Astrocyte of the hippocampus (primary cell): ENCODE data around the gene GPR137.
"Not testable (repeated sequence)": the region's sequence is repeated elsewhere in the genome, so short reads cannot be mapped to it uniquely, and the experiment has no call there.

Source experiments
- DNase-seq: peaks from one replicate; pipeline ENCODE4 v3.0.0; 2011; ENCODE audit warnings: low read depth, low spot score

GPR137 gene

GRCh38 chr11:64304316-64305072, 18.8 kb downstream of the GPR137 start:
- peak; percentile 94 for DNase-seq

- DNase-seq: peak; percentile 99
These were observed 19.5 kb downstream of the GPR137 start, which contains the start of gene ESRRA for GRCh38 chr11:64305075-64305690. Gene ESRRA, plus strand, starts transcription at chr11:64305524. Its CDS starts 1,656 bp downstream, at chr11:64307180.

GRCh38 chr11:64305691-64306562, 20.3 kb downstream of the GPR137 start:
- peak; percentile 60 for DNase-seq

- no peak for DNase-seq
These were observed 20.9 kb downstream of the GPR137 start for GRCh38 chr11:64306563-64306875.

GRCh38 chr11:64306876-64307622, 21.4 kb downstream of the GPR137 start:
- no peak for DNase-seq

- not testable (repeated sequence) for DNase-seq
These were observed 22.1 kb downstream of the GPR137 start for GRCh38 chr11:64307795-64308194.

- no peak for DNase-seq
These were observed 27.3 kb downstream of the GPR137 start for GRCh38 chr11:64312947-64313346.

- no peak for DNase-seq
These were observed 28.0 kb downstream of the GPR137 start for GRCh38 chr11:64313491-64314145.

GRCh38 chr11:64314146-64314804, 28.6 kb downstream of the GPR137 start:
- no peak for DNase-seq

GRCh38 chr11:64314805-64315561, 29.3 kb downstream of the GPR137 start:
- no peak for DNase-seq

GRCh38 chr11:64315667-64316526, 30.2 kb downstream of the GPR137 start:
- not testable (repeated sequence) for DNase-seq

GRCh38 chr11:64316672-64317324, 31.1 kb downstream of the GPR137 start:
- DNase-seq: peak; percentile 40

- peak; percentile 98 for DNase-seq
These were observed 31.8 kb downstream of the GPR137 start, which contains the start of gene TRMT112 for GRCh38 chr11:64317325-64317960. Gene TRMT112, minus strand, starts transcription at chr11:64317559. Its CDS starts 33 bp downstream, at chr11:64317526.

GRCh38 chr11:64317961-64318765, 32.5 kb downstream of the GPR137 start, which contains the start of gene PRDX5:
Gene PRDX5, plus strand, starts transcription at chr11:64318121. Its CDS starts 95 bp downstream, at chr11:64318216.
- peak; percentile 98 for DNase-seq

GRCh38 chr11:64318766-64319761, 33.4 kb downstream of the GPR137 start:
- no peak for DNase-seq
